Stimulated activated CD4-positive, alpha-beta T cell treated with anti-CD3 and anti-CD28 coated beads, Interleukin-1b, Interleukin-23, amount 100 ng/mL, for 4 hours (primary cell): ENCODE data around the gene ERCC6.
A peak's percentile ranks its signal among the peaks of the same experiment; 100 is the strongest.

ENCODE experiments used
- DNase-seq, 2 donors: peaks; one replicate each; pipeline ENCODE4 v3.0.0-alpha.2; 2020; ENCODE audit warnings: low read depth in 2 of 2

Gene ERCC6

DNA sequence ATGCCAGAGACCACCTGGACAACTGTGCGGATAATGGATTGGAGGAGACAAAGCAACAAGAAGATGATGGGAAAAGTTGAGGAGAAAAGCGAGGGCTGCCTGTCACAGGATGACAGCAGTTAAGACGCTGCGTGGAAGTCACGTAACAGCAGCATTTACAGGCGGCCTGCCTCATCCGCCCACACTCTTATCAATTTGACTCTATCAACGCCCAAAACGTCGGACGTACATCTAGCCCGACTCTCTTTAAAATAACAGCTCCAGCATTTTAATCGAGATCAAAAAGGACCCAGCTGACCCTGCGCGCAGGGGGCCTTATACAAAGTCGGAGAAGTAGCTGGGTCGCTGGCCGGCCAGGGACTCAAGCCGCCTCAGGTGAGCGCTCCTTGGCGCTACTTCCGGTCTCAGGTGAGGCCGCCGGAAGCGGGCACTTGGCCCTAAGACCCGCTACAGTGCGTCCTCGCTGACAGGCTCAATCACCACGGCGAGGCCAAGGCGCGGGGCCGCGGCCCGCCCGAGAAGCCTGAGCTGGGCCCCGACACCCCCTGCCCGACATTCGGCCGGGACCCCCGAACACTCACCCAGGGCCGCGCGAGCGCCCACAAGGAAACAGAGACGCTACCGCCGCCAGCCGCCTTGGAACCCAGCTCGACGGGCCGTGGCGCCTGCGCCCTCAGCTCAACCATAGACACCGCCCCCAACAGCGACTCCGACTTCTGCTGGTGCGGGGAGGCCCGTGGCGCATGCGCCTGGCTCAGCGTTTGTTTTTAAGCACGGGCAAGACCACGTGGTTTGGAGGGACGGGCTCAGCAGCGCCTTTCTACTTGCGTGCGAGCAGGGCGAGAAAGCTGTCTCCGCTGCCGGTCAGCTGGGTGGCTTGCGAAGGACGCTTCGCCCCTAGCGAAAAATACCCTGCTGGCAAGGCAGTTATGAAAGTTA is at the start of gene ERCC6:
ERCC6 (minus strand) TSS at position 741 of the 939 bp plus-strand sequence.
- peak; percentile 93 to 94 for DNase-seq

DNA sequence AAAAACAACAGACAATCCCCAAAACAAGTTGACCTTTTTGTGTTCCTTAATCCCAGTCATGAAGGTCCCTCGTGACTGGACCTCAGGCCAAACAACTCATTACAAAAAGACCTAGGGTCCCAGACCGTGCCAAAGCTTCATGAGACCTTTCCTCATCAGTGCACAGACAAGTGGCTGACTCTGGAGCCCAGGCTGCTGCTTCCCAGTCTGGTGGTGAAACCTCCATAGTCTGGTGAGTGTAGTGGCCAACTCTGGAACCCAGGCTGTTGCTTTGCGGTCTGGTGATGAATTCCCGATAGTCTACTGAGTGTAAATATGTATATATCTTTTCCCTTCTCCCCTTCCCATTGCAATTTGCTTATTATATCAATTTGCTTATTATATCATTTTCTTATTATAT is 49.1 kb upstream of the ERCC6 start:
- no peak for DNase-seq

DNA sequence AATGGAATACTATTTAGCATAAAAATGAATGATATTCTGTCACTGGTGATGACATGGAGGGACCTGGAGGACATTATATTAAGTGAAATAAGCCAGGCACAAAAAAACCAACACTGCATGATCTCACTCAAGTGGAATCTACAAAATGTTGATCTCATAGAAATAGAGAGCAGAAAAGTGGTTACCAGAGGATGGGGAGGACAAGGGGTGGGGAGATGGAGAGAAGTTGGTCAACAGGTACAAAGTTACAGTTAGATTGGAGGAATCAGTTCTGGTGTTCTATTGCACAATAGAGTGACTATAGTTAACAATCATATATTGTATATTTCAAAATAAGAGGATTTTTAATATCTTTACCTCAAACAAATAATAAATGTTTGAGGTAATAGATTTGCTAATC is 46.5 kb upstream of the ERCC6 start:
- DNase-seq, result no peak

DNA sequence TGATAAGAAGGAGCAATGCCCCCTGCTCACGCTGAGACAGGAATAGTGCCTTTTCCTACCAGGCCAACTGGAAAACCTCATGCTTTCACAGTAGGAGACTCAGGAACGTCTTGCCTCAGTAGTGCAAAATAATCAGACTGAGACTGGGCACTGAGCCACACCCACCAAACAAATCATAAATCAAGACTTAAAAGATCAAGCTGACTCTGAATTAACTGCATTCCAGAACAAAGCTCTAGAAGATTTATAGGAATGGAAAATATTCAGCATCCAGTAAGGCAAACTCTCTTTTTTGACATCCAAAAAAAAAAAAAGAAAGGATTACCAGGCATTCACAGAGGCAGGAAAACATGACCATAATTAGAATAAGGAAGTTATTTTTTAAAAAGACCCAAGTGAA is 40.7 kb upstream of the ERCC6 start:
- no peak for DNase-seq

DNA sequence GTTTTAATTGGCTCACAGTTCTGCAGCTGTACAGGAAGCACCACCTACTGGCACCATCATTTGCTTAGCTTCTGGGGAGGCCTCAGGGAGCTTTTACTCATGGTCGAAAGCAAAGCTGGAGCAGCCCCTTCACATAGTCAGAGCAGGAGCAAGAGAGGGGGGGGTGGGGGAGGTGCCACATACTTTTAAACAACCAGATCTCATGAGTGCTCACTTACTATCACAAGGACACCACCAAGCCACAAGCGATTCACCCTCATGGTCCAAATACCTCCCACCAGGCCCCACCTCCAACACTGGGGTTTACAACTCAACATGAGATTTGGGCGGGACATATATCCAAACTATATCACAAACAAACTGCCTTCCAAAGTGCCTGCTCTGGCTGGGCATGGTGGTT is 39.5 kb upstream of the ERCC6 start:
- DNase-seq, result no peak

DNA sequence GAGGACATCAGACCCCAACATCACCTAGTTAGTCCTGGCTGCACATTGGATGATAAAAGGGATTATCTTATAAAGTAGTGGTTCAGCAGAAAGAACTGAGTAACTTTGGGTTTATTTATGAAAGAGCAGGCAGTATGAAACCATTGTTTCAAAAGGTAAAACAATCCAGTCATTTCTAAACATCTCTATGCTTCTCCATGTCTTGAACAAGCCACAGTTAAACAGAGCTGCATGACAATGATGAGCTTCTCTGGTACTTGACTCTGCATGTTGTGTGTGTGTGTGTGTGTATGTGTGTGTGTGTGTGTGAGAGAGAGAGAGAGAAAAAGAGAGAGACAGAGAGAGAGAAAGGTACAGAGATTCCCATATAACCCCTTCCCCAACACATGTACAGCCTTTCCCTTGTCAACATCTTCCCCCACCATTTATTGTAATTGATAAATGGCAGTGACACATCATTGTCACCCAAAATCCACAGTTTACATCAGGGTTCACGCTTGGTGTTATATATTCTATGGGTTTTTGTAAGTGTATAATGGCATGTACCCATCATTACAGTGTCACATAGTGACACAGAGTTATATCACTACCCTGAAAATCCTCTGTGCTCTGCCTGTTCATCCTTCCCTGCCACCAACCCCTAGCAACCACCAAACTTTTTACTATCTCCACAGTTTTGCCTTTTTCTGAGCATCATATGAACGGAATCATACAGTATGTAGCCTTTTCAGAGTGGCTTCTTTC is 38.4 kb upstream of the ERCC6 start:
- DNase-seq, result no peak

DNA sequence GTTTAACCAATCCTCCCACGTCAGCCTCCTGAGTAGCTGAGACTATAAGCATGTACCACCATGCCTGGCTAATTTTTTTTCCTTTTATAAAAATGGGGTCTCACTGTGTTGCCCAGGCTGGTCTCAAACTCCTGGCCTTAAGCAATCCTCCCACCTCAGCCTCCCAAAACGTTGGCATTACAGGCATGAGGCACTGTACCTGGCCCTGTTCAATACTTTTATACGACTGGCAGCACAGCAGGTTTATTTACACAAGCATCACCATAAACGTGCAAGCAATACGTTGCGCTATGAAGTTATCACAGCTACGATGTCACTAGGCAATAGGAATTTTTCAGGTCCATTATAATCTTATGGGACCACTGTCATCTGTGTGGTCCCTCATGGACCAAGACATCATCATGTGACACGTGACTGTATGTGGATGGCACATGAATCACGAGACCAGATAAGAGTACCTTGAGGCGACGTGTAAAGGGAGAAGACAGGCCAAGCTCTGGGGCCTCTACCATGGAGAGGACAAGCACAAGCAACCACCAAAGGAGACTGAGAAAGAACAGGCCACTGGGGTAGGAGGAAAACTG is 36.7 kb upstream of the ERCC6 start:
- no peak for DNase-seq

DNA sequence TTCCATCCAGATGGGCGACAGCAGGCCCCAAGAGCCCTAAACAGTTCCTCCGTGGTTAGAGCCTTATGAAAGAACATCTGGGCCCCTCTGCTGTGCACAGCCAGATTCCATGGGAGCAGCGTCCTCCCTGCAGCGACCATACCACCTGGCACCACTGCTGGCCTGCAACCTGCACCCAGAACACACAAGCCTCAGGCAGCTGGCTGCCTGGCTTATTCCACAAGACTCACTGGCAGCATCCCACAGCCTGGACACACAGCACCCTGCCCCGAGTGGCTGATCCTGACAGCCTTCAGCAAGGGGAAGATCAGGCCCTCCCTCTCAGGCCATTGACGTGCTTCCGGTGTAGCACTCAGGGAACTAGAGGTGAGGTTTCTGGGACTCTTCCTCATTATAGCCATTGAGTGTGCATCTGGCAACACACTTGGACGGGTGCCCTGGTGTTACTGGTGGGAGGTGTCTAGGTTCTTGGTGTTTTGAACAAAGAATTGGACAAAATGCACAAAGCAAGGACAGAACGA is 33.7 kb upstream of the ERCC6 start:
- DNase-seq, result no peak

DNA sequence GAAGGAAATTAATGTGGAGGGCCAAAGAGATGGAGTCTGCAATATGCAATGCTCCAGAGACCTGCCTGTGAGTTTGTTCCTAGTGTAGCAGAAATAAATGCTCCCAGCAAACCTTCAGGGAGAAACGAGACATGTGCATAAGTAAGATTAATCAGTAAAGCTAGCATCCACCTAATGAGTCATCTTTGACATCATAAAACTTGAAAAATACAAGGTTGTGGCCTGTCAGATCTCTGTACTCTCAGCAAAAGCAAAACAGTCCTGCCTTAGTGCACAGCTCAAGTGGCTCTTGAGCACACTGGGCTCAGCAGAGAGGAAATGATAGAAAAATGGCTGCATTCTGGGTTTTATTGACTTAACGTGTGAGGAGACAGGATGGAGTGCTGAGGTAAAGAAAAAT is 32.5 kb upstream of the ERCC6 start:
- DNase-seq, result no peak

DNA sequence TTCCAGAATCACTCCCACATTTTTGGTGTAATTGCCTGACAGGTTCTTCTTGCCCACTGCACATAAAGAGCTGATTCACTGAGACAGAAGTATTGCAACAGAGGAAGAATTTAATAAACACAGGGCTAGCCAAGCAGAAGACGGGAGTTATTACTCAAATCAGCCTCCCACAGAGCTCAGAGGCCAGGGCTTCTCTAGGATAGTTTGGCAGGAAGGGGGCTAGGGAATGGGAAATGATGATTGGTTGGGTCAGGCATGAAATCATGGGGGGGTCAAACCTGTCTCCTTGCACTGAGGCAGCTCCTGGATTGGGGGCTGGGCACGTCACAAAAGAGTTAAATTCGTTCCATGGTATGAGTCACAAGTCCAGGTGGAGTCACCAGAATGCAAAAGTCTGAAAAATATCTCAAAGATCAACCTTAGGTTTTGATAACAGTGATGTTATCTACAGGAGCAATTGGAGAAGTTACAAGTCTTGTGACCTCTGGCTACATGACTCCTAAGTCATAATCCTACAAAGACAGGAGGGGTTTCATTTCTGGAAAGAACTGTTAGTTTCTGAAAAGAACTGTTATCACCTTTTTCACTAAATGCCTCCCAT is 30.2 kb upstream of the ERCC6 start:
- DNase-seq, result no peak

DNA sequence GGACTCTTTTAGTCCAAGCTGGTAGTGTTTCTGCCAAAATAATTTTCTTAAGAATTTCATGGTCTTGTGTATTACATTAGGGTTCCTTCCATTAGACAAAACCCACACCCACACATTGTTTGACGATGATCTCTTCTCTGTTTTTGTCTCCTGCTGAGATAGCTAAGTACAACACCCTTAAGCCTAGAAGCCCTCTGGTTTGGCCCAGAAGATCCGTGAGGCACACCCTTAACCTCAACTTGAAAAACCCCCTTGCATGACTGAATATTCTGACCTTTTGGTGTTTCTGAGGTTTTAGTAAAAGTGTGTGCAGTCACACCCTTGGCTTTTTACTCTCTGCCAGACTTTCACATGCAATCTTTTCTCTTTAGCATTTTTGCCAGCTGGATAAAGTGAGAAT is 29.3 kb upstream of the ERCC6 start:
- no peak for DNase-seq

DNA sequence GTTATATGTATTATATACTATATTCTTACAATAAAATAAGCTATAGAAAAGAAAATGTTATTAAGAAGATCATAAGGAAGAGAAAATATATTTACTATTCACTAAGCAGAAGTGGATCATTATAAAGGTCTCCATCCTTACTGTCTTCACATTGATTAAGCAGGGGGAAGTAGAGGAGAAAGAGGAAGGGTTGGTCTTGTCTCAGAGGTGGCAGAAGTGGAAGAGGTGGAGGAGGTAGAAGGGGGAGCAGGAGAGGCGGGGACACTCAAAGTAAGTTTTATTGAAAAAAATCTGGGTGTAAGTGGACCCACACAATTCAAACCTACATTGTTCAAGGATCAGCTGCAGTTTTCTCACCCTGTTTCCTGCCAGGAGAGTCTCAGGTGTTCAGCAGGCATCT is 28.9 kb upstream of the ERCC6 start:
- DNase-seq, result no peak

DNA sequence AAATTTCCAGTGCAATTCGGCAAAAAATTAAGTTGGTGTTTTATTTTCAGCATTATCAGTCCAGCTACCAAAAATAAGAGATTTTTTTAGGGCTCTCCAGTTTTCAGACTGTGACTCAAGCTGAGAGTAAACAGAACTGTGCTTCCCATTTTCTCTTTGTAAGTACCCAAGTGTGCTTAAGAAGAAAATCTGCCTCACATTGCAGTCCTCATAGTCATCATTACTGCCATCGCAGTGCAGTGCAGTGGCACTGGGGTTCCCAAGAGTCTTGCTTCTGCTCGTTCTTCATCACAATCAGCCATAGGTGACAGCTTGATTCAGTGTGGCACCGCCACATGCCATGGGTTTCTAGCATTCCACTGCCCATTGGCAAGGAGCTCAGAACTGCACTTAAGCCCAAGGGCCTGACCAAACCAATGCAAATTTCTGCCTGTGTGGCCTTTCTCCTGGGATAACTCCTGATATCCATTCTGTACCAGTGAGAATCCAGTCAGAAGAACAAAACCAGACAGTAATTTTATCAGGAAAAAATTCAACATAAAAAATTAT is 25.6 kb upstream of the ERCC6 start:
- no peak for DNase-seq

DNA sequence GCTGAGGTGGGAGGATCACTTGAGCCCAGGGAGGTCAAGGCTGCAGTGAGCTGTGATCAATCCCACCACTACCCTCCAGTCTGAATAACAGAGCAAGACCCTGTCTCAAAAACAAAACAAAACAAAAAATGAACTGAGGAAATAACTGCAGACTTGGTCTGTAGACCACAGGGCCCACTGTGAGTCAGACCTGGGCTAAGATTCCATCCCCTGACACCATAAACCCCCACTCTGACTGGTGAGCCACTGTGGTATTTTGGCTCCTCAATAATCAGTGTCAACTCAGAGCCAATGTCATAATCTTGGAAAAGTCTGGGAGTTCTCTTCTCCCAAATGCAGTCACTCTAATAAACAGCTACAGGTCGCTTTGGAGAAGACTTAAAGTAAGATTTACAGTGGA is 24.0 kb upstream of the ERCC6 start:
- DNase-seq, result no peak

DNA sequence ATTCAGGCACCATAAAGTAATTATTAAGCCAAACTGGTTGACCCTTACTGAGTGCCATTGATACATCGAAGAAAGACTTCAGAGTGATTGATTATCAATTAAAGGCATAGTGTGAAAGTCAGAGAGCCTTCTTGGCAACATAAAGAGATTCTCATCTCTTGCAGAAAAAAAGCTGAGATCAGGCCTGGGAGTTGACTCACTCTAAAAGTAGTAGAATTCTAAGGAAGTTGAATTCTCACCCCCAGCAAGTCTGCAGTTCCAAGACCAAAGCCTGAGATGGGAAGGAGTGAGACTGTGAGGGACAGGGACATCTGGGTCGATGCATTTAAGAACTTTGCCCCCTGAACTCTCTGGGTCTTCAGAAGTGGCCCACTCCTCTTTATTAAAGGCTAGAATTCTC is 21.6 kb upstream of the ERCC6 start:
- DNase-seq, result no peak

DNA sequence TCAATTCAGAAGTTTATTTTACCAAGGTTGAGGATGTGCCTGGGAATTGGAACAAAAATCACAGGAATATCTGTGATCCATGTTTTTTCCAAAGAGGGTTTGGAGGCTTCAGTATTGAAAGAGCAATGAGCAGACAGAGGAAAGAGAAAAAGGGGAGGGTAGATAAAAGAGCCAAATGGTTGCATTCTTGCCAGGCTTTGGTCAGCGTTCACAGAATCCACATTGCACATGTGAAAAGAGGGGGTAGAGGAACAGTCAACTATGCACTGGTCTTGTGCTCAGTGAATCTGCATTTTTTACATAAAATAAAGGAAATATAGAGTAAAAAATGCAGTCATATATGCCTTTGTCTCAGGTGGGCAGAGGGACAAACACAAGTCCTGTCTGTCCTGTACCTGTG is 20.6 kb upstream of the ERCC6 start:
- no peak for DNase-seq

DNA sequence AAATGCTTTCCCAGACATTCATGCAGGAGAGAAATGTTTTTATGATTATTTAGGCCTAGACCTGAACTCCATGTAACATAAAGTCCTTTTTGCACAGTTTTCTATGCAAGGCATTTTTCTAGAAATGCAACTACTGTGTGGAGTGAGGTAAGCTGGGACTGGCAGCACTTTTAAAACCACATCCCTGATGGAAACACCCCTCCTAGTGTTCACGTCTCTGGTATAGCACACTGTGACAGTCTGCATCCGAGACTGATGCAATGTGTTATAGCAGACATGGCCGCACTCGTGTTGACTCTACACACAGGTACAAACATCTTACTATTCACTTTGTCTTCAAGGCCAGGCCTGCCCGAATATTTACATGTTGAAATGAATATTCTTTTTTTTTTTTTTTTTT is 19.3 kb upstream of the ERCC6 start:
- no peak for DNase-seq

DNA sequence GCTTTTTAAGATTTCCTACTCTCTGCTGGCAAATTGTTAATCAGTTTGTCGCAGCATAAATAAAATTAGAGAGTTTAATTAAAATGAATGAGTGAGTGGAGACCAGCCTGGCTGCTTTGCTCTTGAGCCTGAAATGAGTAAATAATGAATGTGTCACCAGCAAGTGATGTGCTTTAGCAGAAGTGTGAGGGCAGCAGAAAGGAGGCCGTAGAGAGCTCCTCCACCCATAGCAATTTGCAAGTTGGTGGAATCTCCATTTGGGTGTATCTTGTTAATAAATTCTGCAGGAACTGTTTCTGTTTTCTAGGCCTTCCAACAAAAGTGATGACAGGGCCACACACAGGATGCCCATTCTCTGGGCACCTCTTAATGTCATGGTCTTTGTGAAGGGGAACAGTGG is 18.8 kb upstream of the ERCC6 start:
- no peak for DNase-seq

DNA sequence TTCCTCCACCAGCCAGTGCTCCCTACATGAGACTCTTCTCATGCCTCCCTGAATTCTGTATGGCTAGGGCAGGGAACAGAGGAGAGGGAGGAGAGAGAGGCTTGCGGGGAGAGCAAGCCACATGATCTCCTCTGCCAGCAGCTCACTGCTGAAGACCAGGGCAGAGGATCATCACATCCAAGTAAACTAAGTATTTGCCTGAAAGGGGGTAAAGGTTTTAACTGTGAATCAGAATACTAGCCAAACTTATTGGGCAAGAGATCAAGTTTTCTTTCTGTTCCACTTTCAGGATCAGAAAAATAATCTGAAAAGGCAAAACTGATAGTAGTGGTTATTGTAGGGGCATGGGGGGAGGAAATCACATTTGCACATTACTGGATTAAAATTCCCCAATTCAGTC is 17.8 kb upstream of the ERCC6 start:
- DNase-seq, result no peak

DNA sequence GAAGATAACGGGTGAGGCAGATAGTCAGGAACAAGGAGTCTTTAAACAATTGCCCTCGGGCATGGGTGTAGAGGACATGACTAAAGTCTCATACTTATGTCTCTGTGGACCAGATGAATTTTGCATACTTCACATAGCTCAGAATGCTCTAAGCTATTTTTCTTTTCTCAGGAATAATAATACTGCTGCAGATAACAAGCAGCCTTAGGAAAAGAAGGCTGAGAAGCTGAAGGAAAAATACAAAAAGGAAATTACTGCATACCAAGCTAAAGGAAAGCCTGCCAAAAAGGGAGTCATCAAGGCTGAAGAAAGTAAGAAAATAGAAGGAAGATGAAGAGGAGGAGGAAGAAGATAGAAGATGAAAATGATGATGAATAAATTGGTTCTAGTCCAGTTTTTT is 13.4 kb upstream of the ERCC6 start:
- no peak for DNase-seq

DNA sequence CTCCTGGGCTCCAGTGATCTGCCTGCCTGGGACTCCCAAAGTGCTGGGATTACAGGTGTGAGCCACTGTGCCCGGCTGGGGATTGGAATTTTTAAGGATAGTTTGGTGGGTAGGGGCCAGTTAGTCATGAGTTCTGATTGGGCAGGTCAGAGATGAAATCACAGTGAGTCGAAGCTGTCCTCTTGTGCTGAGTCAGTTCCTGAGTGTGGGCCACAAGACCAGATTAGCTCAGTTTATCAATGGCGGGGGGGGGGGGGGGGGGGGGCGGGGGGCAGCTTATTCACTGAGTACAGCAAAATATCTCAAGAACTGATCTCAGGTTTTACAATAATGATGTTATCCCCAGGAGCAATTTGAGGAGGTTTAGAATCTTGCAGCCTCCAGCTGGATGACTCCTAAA is 11.6 kb upstream of the ERCC6 start:
- DNase-seq, result no peak
